HEK293 (cell line): Measurements from ENCODE around the gene ATXN10.

Experiments
- CTCF ChIA-PET: fragments of 350-600 bp; formaldehyde crosslinking; extraction: SDS; loops from one replicate; lab custom pipeline; 2021; ENCODE audit warnings: antibody characterized with exemption; lab: Yijun Ruan, JAX
- POLR2A ChIA-PET: fragments of 300-600 bp; formaldehyde crosslinking; extraction: SDS; loops from one replicate; lab custom pipeline; 2020; ENCODE audit warnings: antibody characterized with exemption, inconsistent platforms; lab: Yijun Ruan, JAX
- H3K27ac ChIP-seq: fragments of 200-500 bp; sonication (Bioruptor generic); 2 replicates; pipeline ENCODE4 v1.5.1; 2014; ENCODE audit warnings: low read depth, low read length, control low read depth, inconsistent platforms; ENCODE audit errors: extremely low read depth
- H3K36me3 ChIP-seq, 2 experiments: fragments of 200-500 bp in 1 of 2; sonication (Bioruptor generic) in 1 of 2; 1 replicate in 1 of 2; 2 replicates in 1 of 2; pipeline ENCODE4 v1.5.1; 2014 to 2017; ENCODE audit warnings: inconsistent platforms in 2 of 2, low read length in 2 of 2; ENCODE audit not compliant: control insufficient read depth in 2 of 2, insufficient read depth in 1 of 2
- H3K4me1 ChIP-seq: fragments of 200-500 bp; sonication (Bioruptor generic); 2 replicates; pipeline ENCODE4 v1.5.1; 2014; ENCODE audit warnings: mild to moderate bottlenecking, low read length, inconsistent platforms; ENCODE audit not compliant: control insufficient read depth, insufficient read depth
- H3K4me3 ChIP-seq: 2 replicates; pipeline ENCODE4 v1.5.1; 2011; ENCODE audit warnings: low read depth, mild to moderate bottlenecking, control low read depth, low read length, moderate library complexity
- H3K9me3 ChIP-seq: fragments of 200-500 bp; sonication (Bioruptor generic); 2 replicates; pipeline ENCODE4 v1.5.1; 2014; ENCODE audit warnings: low read depth, low read length, inconsistent platforms; ENCODE audit not compliant: control insufficient read depth, insufficient read depth
- FEZF1 ChIP-seq: fragments of 450-650 bp; formaldehyde crosslinking; IDR thresholded peaks from 2 replicates; pipeline ENCODE4 v1.5.1; 2016; ENCODE audit warnings: missing biosample characterization, missing genetic modification characterization
- MEIS1 ChIP-seq: sonication (generic); formaldehyde crosslinking; IDR thresholded peaks from 2 replicates; pipeline ENCODE4 v1.8.1; 2022; ENCODE audit warnings: missing genetic modification reagents, mild to moderate bottlenecking, borderline replicate concordance
- ZIC2 ChIP-seq: fragments of 450-650 bp; formaldehyde crosslinking; IDR thresholded peaks from 2 replicates; pipeline ENCODE4 v1.5.1; 2016; ENCODE audit warnings: missing biosample characterization, missing genetic modification characterization
- ZNF140 ChIP-seq: fragments of 450-650 bp; formaldehyde crosslinking; IDR thresholded peaks from 2 replicates; pipeline ENCODE4 v1.5.1; 2016; ENCODE audit warnings: missing biosample characterization, missing genetic modification characterization
- ZNF2 ChIP-seq: fragments of 450-650 bp; formaldehyde crosslinking; IDR thresholded peaks from 2 replicates; pipeline ENCODE4 v1.5.1; 2016; ENCODE audit warnings: missing biosample characterization, missing genetic modification characterization
- ZNF366 ChIP-seq: fragments of 450-650 bp; formaldehyde crosslinking; conservative IDR thresholded peaks from 2 replicates; pipeline ENCODE4 v1.5.1; 2016; ENCODE audit warnings: missing biosample characterization, missing genetic modification characterization
- ZNF596 ChIP-seq: fragments of 450-650 bp; IDR thresholded peaks from 2 replicates; pipeline ENCODE4 v1.5.0; 2018; ENCODE audit warnings: missing biosample characterization, mild to moderate bottlenecking, missing genetic modification characterization, moderate library complexity
- ZNF792 ChIP-seq: fragments of 450-650 bp; formaldehyde crosslinking; IDR thresholded peaks from 2 replicates; pipeline ENCODE4 v1.5.1; 2016; ENCODE audit warnings: missing biosample characterization, missing genetic modification characterization
- TF ChIP-seq, protein P1 (sequence below): fragments of 450-650 bp; formaldehyde crosslinking; IDR thresholded peaks from 2 replicates; pipeline ENCODE4 v1.5.1; 2016; ENCODE audit warnings: missing biosample characterization, missing genetic modification characterization
- TF ChIP-seq, protein P2 (sequence below): fragments of 450-650 bp; formaldehyde crosslinking; IDR thresholded peaks from 2 replicates; pipeline ENCODE4 v1.5.1; 2016; ENCODE audit warnings: missing biosample characterization, missing genetic modification characterization
- TF ChIP-seq, protein P3 (sequence below): fragments of 450-650 bp; formaldehyde crosslinking; IDR thresholded peaks from 2 replicates; pipeline ENCODE4 v1.5.1; 2017; ENCODE audit warnings: missing biosample characterization, missing genetic modification characterization
- TF ChIP-seq, protein P4 (sequence below): fragments of 450-650 bp; IDR thresholded peaks from 2 replicates; pipeline ENCODE4 v1.5.1; 2018; ENCODE audit warnings: missing biosample characterization, missing genetic modification characterization
- TF ChIP-seq, protein P5 (sequence below): fragments of 450-650 bp; formaldehyde crosslinking; IDR thresholded peaks from 2 replicates; pipeline ENCODE4 v1.5.1; 2016; ENCODE audit warnings: missing biosample characterization, missing genetic modification characterization

Gene ATXN10

DNA sequence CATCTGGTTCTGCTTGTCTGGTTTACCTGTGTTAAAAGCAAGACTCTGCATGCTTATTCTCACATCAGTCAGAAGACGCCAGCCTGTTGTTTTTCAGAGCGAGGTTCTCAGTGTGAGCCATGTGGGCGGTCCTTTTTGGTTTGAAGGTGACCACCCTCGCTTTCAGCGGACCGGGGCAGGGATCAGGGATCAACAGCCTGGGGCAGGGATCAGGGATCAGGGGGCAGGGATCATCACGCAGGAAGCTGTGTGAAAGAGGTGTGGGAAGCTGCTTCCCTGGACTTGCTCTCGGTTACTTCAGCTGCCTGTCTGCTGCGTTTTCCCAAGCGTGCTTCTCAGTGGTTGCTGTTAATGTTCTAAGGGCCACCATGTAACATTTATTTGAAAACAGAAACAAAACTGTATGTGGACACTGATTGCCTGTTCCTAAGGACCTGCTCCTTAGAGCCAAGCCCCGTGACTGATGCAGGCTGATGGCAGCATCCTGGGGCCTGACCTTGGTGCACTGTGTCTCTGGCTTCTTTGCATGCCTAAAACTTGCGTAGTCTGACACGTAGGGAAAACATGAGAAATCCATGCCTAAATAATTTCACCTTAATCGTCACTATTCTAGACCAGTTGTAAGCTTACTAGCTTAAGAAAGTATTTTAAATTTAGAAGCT is 146.9 kb downstream of the ATXN10 start:
- TF ChIP-seq, protein P1, sequence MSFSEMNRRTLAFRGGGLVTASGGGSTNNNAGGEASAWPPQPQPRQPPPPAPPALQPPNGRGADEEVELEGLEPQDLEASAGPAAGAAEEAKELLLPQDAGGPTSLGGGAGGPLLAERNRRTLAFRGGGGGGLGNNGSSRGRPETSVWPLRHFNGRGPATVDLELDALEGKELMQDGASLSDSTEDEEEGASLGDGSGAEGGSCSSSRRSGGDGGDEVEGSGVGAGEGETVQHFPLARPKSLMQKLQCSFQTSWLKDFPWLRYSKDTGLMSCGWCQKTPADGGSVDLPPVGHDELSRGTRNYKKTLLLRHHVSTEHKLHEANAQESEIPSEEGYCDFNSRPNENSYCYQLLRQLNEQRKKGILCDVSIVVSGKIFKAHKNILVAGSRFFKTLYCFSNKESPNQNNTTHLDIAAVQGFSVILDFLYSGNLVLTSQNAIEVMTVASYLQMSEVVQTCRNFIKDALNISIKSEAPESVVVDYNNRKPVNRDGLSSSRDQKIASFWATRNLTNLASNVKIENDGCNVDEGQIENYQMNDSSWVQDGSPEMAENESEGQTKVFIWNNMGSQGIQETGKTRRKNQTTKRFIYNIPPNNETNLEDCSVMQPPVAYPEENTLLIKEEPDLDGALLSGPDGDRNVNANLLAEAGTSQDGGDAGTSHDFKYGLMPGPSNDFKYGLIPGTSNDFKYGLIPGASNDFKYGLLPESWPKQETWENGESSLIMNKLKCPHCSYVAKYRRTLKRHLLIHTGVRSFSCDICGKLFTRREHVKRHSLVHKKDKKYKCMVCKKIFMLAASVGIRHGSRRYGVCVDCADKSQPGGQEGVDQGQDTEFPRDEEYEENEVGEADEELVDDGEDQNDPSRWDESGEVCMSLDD (tag by site-specific recombination), result no peak
- peaks cover 0 to 42% of the 10 kb centered on the region in 2 experiments for H3K36me3 ChIP-seq
- no peak overlapping the region for H3K27ac ChIP-seq
- no peaks in the 10 kb centered on the region for H3K9me3 ChIP-seq
- POLR2A ChIA-PET, result no interaction called here
- CTCF ChIA-PET, result no interaction called here
- H3K4me3 ChIP-seq, result no peak overlapping the region
- H3K4me1 ChIP-seq, result no peaks in the 10 kb centered on the region

DNA sequence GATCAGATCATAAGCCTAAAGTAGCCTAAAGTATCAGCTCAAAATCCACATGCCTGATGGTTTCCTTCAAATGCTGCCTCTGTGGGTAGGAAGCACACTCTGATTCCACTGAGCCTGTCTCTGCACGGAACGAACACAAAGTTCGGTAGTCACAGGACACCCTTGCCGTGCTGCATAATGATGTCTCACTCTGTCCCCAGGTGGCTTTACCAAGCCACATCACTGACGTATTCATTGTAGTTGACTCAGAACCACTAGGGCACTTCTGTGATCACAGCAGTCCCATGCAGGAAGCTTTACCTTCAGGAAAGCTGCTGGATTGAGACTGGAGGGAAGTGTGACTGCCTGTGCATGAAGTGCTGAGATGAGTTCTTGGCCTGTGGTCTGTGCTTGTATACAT is 147.7 kb downstream of the ATXN10 start:
- ChIA-PET CTCF (no interaction called here), POLR2A (no interaction called here)
- H3K9me3 ChIP-seq, result no peaks in the 10 kb centered on the region

More for the DNA sequence above, 147.7 kb downstream of the ATXN10 start:
- no peaks in the 10 kb centered on the region for H3K4me1 ChIP-seq
- no peak overlapping the region for H3K27ac ChIP-seq
- TF ChIP-seq, protein P2, sequence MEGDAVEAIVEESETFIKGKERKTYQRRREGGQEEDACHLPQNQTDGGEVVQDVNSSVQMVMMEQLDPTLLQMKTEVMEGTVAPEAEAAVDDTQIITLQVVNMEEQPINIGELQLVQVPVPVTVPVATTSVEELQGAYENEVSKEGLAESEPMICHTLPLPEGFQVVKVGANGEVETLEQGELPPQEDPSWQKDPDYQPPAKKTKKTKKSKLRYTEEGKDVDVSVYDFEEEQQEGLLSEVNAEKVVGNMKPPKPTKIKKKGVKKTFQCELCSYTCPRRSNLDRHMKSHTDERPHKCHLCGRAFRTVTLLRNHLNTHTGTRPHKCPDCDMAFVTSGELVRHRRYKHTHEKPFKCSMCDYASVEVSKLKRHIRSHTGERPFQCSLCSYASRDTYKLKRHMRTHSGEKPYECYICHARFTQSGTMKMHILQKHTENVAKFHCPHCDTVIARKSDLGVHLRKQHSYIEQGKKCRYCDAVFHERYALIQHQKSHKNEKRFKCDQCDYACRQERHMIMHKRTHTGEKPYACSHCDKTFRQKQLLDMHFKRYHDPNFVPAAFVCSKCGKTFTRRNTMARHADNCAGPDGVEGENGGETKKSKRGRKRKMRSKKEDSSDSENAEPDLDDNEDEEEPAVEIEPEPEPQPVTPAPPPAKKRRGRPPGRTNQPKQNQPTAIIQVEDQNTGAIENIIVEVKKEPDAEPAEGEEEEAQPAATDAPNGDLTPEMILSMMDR (tag by site-specific recombination), result no peak
- TF ChIP-seq ZIC2 (tag by site-specific recombination), result no peak
- no peak for TF ChIP-seq ZNF140
- TF ChIP-seq, protein P3, sequence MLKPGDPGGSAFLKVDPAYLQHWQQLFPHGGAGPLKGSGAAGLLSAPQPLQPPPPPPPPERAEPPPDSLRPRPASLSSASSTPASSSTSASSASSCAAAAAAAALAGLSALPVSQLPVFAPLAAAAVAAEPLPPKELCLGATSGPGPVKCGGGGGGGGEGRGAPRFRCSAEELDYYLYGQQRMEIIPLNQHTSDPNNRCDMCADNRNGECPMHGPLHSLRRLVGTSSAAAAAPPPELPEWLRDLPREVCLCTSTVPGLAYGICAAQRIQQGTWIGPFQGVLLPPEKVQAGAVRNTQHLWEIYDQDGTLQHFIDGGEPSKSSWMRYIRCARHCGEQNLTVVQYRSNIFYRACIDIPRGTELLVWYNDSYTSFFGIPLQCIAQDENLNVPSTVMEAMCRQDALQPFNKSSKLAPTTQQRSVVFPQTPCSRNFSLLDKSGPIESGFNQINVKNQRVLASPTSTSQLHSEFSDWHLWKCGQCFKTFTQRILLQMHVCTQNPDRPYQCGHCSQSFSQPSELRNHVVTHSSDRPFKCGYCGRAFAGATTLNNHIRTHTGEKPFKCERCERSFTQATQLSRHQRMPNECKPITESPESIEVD, result no peak
- TF ChIP-seq FEZF1 (tag by site-specific recombination), result no peak
- no peak for TF ChIP-seq ZNF2
- TF ChIP-seq, protein P4, sequence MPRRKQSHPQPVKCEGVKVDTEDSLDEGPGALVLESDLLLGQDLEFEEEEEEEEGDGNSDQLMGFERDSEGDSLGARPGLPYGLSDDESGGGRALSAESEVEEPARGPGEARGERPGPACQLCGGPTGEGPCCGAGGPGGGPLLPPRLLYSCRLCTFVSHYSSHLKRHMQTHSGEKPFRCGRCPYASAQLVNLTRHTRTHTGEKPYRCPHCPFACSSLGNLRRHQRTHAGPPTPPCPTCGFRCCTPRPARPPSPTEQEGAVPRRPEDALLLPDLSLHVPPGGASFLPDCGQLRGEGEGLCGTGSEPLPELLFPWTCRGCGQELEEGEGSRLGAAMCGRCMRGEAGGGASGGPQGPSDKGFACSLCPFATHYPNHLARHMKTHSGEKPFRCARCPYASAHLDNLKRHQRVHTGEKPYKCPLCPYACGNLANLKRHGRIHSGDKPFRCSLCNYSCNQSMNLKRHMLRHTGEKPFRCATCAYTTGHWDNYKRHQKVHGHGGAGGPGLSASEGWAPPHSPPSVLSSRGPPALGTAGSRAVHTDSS (tag by site-specific recombination), result no peak
- TF ChIP-seq MEIS1 (CRISPR knock-in tag), result no peak
- no peak for TF ChIP-seq ZNF596 (tag by site-specific recombination)
- TF ChIP-seq, protein P5, sequence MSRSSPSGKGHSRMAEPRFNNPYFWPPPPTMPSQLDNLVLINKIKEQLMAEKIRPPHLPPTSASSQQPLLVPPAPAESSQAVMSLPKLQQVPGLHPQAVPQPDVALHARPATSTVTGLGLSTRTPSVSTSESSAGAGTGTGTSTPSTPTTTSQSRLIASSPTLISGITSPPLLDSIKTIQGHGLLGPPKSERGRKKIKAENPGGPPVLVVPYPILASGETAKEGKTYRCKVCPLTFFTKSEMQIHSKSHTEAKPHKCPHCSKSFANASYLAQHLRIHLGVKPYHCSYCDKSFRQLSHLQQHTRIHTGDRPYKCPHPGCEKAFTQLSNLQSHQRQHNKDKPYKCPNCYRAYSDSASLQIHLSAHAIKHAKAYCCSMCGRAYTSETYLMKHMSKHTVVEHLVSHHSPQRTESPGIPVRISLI (tag by site-specific recombination), result no peak
- no peak for TF ChIP-seq ZNF792 (tag by site-specific recombination)
- TF ChIP-seq ZNF366 (tag by site-specific recombination), result no peak
- H3K36me3 ChIP-seq, result peaks cover 0 to 39% of the 10 kb centered on the region in 2 experiments; a peak in 2 of 3 replicates
- H3K4me3 ChIP-seq, result no peak overlapping the region
